Stimulated activated CD8-positive, alpha-beta memory T cell treated with anti-CD3 and anti-CD28 coated beads, Interleukin-7, amount 100 ng/mL, for 48 hours (primary cell): ENCODE measurements around the gene SHISA7.
A peak's percentile ranks its signal among the peaks of the same experiment; 100 is the strongest.

Source experiments
- DNase-seq, 2 donors: peaks; one replicate each; pipeline ENCODE4 v3.0.0-alpha.2; 2020; ENCODE audit warnings: low read depth in 1 of 2; ENCODE audit errors: extremely low read depth in 1 of 2

The SHISA7 gene

GRCh38 chr19:55391702-55392615 lies 51.1 kb downstream of the SHISA7 start:
- DNase-seq = no peak

DNA sequence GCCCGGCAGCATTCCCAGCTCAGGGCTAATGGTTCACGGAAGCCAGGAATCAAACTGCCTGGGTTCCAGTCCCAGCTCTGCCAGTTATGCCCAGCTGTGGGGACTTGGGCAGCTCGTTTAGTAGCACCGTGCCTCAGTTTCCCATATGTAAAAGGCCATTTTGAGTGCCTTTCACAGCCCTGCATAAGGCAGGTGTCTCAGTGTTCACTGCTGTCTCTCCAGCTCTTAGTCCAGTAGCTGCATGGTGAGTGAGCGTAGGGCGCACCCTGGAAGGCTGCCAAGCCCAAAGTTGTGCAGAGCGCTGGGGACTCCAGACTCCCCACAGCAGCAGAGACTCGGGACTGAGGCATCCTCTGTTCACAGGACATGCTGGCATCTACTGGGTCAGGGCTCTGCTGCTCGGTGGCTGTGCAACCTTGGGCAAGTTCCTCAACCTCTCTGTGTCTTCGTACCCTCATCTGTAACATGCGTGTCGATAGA lies 51.9 kb downstream of the SHISA7 start:
- no peak for DNase-seq

GRCh38 chr19:55390461-55390880 lies 52.6 kb downstream of the SHISA7 start:
- DNase-seq = no peak

DNA sequence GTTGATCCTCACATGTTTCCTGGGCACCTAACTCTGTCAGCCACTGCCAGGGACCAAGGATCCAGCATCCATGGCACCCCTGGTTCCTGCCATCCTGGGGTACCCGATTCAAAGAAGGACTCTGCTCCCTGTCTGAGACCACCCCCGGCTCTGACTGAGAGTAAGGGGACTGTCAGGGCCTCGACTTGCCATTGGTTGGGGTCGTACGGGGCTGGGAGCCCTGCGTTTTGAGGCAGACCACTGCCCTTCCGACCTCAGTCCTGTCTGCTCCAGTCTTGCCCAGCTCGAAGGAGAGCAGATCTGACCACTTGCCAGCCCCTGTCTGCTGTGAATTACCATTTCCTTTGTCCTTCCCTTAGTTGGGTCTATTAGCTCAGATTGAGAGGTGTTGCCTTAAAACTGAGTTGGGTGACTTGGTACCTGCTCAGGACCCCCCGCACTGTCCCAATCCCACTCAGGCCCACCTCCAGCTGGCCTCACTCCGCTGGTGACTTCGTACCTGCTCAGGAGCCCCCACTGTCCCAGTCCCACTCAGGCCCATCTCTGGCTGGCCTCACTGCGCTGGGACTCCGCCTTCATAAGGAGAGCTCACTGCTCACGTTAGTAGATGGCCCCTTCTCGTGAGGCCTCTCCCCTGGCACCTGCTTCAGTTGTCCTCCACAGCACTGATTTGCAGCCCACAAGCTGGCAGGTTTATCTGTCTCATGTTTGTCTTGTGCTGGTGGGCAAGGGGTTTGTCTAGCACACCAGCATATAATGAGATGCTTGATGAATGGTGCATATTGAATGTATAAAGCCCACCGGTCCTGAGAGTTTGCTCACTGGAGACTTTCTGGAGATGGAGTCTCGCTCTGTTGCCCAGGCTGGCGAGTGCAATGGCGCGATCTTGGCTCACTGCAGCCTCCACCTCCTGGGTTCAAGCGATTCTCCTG lies 53.4 kb downstream of the SHISA7 start:
- no peak for DNase-seq

GRCh38 chr19:55387736-55388497 lies 55.2 kb downstream of the SHISA7 start:
- no peak for DNase-seq

GRCh38 chr19:55386493-55386971 lies 56.6 kb downstream of the SHISA7 start:
- no peak for DNase-seq

- DNase-seq = peak; percentile 96 to 98
Observed at GRCh38 chr19:55385724-55386492, 57.2 kb downstream of the SHISA7 start, which contains the start of gene RPL28. Gene RPL28 (plus strand): TSS chr19:55385932. CDS start chr19:55386358, 426 bp downstream.

DNA sequence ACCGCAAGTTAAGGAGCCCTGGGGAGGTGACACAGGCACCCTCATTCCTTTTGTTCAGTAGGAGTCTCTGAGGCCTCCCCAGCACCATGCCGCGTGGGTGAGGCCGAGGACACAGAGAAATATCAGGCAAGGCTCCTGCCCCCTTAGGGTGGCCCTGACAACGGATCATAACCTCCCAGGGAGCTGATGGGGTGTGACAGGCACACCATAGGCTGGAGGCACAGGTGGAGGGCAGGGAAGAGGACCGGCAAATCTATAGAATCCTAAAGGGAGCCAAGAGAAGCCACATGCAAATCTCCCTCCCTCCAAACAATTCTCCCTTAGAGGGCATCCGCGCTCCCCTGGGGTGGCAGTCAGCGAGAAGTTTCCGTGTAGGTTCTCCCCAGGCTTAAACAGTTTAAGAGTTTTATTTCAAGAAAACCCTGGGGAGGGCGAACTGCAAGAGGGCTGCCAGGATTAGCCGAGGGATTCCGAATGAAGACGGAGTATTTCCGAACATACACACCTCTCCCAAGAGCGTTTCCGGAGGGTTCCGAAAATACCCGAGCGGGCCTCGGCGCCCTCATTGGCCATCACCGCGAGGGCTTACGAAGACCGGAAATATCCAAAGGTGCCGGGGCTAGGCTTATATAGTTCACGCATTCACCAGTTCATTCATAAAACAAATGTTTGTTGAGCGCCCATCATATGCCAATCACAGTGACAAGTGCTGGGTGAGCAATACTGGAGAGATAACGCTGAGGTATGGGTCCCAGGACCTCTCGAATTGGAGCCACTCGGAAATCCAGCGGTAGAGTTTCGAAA lies 58.0 kb downstream of the SHISA7 start:
- DNase-seq = peak; percentile 86 to 93

DNA sequence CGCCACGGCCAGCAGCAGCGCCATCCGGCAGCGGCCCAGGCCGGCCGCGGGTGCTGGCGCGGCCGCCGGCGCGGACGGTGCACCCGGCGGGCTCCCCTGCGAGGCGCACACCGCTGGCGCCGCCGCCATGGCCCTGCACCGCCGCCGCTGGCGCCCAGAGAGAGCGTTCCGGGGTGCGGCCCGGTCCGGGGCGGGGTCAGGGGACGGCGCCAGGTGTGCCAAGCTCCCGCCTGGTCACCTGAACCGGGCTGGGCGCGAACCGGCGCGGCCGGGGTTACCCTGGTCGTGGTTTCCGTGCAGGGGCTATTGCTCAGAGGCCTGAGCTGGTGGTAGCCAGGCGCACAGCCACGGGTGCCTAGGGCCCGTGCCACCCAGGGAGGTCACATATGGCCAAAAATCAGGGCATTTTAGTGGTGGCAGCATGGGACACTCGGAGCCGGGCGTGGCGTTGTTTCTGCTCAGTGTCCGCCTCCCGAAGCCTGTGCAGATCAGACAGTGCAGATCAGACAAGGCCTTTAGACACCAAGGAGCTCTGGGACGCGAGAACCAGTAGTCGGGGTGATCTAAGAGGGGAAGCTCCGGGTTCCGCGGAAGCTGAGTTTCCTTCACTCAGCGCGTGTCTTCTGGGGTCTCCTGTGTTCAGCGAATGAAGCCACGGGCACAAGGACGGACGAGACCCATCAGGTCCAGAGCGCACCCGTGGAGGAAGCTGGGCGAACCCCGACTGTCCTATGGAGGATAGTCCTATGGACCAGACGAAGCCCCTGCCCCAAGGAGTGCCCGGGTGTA lies 58.8 kb downstream of the SHISA7 start, which contains the start of gene TMEM238:
TSS of gene TMEM238 (minus strand) at position 162 of the 789 bp plus-strand sequence. CDS start at position 129, 33 bp downstream.
- no peak for DNase-seq

DNA sequence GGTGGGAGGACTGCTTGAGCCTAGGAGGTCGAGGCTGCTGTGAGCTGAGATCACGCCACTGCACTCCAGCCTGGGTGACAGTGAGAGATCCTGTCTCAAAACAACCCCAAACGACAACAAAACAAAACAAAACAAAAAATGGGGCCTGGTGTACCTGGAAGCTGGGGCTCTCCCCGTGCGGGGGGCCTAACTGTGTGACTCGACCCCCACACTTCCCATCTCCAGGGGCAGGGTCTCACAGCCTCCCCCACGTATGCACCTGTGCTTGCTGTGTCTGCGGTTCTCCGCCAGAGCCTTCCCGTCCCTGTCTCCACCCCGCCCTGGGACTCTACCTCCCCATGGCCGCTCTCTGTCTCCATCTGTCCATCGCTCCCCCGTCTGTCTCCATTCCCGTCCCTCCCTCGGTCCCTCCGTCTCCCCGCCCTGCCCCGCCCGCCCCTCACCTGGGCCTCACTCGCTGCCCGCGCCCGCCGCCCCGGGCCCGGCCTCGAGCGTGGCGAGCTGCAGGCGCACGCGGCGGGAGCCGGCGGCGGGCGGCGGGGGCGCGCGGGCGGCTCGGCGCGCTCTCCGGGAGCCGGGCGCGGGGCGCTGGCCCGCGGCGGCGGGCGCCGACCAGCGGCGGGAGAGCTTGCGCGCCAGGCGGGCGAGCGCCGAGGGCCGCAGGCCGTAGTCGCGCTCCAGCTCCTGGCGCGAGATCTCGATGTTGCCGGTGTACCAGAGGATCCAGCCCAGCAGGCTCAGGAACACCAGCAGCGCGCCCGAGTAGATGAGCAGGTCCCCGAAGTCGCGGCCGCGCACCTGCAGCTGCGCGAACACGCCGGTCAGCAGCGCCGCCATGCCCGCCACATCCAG lies 59.6 kb downstream of the SHISA7 start:
- no peak for DNase-seq

DNA sequence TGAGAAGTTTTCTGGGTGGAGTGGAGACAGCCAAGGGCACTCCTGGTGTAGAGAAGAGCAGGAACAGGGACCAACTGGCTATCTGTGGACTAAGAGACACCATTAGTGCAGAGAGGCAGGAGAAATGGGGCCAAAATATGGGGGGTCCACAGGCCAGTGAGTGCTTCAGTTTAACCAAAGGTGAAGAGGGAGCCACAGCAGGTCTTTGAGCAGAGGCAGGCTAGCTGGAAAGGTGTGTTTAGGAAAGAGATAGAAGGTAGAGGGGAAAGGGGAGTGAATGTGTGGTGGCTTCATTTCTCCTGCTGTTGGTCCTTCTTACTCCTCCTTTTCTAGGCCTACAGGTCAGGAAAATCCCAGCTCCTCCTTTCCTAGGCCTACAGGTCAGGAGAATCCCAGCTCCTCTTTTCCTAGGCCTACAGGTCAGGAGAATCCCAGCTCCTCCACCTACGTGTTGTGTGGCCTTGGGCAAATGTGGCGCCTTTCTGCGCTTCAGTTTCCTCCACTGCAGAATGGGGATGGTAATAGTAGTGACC lies 60.5 kb downstream of the SHISA7 start:
- no peak for DNase-seq

DNA sequence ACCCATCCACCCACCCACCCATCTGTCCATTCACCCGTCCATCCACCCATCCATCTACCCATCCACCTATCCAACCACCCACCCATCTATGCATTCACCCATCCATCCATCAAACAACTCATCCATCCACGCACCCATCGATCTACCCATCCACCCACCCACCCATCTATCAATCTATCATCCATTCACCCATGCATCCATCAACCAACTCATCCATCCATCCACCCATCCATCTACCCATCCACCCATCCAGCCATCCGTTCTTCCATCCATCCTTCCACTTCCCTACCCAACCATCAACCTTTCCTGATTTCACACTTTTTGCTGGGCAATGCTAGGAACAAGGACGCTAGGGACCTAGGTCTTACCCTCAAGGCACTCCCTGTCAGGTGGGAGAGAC lies 61.1 kb downstream of the SHISA7 start:
- DNase-seq = no peak

GRCh38 chr19:55379174-55379573 lies 63.9 kb downstream of the SHISA7 start:
- no peak for DNase-seq
